Trophoblast cell (in vitro differentiated cells and primary cell): ENCODE measurements around the gene INHBC.

Experiments used
- DNase-seq, 2 donors: peaks; one replicate each; pipeline ENCODE4 v3.0.0-alpha.2; 2016
- H2AFZ ChIP-seq: 2 replicates; pipeline ENCODE4 v1.6.1; 2013; ENCODE audit warnings: low read length, moderate library complexity, mild to moderate bottlenecking; ENCODE audit not compliant: insufficient read depth, poor library complexity
- H2AK5ac ChIP-seq: 2 replicates; pipeline ENCODE4 v1.6.1; 2013; ENCODE audit warnings: mild to moderate bottlenecking, low read length
- H2BK120ac ChIP-seq: 2 replicates; pipeline ENCODE4 v1.6.1; 2013; ENCODE audit warnings: low read length, mild to moderate bottlenecking, moderate library complexity; ENCODE audit not compliant: insufficient read depth, poor library complexity
- H2BK12ac ChIP-seq: 2 replicates; pipeline ENCODE4 v1.6.1; 2013; ENCODE audit warnings: mild to moderate bottlenecking, low read length, moderate library complexity
- H2BK5ac ChIP-seq: 2 replicates; pipeline ENCODE4 v1.6.1; 2013; ENCODE audit warnings: low read length, low read depth, moderate library complexity, mild to moderate bottlenecking; ENCODE audit not compliant: poor library complexity
- H3K14ac ChIP-seq: 2 replicates; pipeline ENCODE4 v1.6.1; 2013; ENCODE audit warnings: mild to moderate bottlenecking, low read length
- H3K18ac ChIP-seq: 2 replicates; pipeline ENCODE4 v1.6.1; 2013; ENCODE audit warnings: mild to moderate bottlenecking, low read length
- H3K23ac ChIP-seq: 2 replicates; pipeline ENCODE4 v1.6.1; 2013; ENCODE audit warnings: low read length
- H3K27ac ChIP-seq: 2 replicates; pipeline ENCODE4 v1.5.1; 2013; ENCODE audit warnings: low read depth, mild to moderate bottlenecking, inconsistent platforms, low read length, moderate library complexity
- H3K27me3 ChIP-seq: 2 replicates; pipeline ENCODE4 v1.6.1; 2013; ENCODE audit warnings: inconsistent platforms, mild to moderate bottlenecking, low read length, moderate library complexity; ENCODE audit not compliant: insufficient read depth
- H3K36me3 ChIP-seq, 2 experiments: 1 replicate in 1 of 2; 2 replicates in 1 of 2; pipeline ENCODE4 v1.6.1; 2013; ENCODE audit warnings: low read length in 2 of 2, mild to moderate bottlenecking in 2 of 2, moderate library complexity in 1 of 2; ENCODE audit not compliant: insufficient read depth in 2 of 2, control insufficient read depth in 1 of 2
- H3K4ac ChIP-seq: 2 replicates; pipeline ENCODE4 v1.6.1; 2013; ENCODE audit warnings: low read depth, mild to moderate bottlenecking, low read length, moderate library complexity
- H3K4me1 ChIP-seq, 2 experiments: 1 replicate in 1 of 2; 2 replicates in 1 of 2; pipeline ENCODE4 v1.6.1; 2013; ENCODE audit warnings: low read length in 2 of 2, mild to moderate bottlenecking in 2 of 2, moderate library complexity in 1 of 2; ENCODE audit not compliant: insufficient read depth in 2 of 2, control insufficient read depth in 1 of 2
- H3K4me2 ChIP-seq: 2 replicates; pipeline ENCODE4 v1.6.1; 2013; ENCODE audit warnings: inconsistent platforms, mild to moderate bottlenecking, low read length, moderate library complexity
- H3K4me3 ChIP-seq: 2 replicates; pipeline ENCODE4 v1.5.1; 2013; ENCODE audit warnings: mild to moderate bottlenecking, low read depth, low read length, inconsistent platforms
- H3K79me1 ChIP-seq: one replicate; pipeline ENCODE4 v1.6.1; 2013; ENCODE audit warnings: low read length
- H3K79me2 ChIP-seq: 2 replicates; pipeline ENCODE4 v1.6.1; 2013; ENCODE audit warnings: low read length, mild to moderate bottlenecking; ENCODE audit not compliant: control insufficient read depth, insufficient read depth, poor library complexity
- H3K9ac ChIP-seq: 2 replicates; pipeline ENCODE4 v1.6.1; 2013; ENCODE audit warnings: mild to moderate bottlenecking, low read length
- H3K9me3 ChIP-seq: 2 replicates; pipeline ENCODE4 v1.6.1; 2013; ENCODE audit warnings: low read depth, mild to moderate bottlenecking, control low read depth, inconsistent platforms, low read length; ENCODE audit not compliant: insufficient read depth
- H4K12ac ChIP-seq: 2 replicates; pipeline ENCODE4 v1.6.1; 2013; ENCODE audit warnings: low read depth, mild to moderate bottlenecking, low read length, moderate library complexity
- H4K8ac ChIP-seq: 2 replicates; pipeline ENCODE4 v1.6.1; 2013; ENCODE audit warnings: low read depth, mild to moderate bottlenecking, low read length, moderate library complexity
- H4K91ac ChIP-seq: one replicate; pipeline ENCODE4 v1.6.1; 2013; ENCODE audit warnings: low read depth, mild to moderate bottlenecking, low read length, moderate library complexity
- WGBS: extraction: QIAGEN DNeasy Blood & Tissue Kit; methylation state at CpG from one replicate; pipeline ENCODE4 v1.1.7; 2013; ENCODE audit warnings: missing lambda C conversion rate; ENCODE audit not compliant: insufficient read length, insufficient coverage; ENCODE audit errors: extremely low coverage; 5-methylcytosine and 5-hydroxymethylcytosine counted together

The INHBC gene

DNA sequence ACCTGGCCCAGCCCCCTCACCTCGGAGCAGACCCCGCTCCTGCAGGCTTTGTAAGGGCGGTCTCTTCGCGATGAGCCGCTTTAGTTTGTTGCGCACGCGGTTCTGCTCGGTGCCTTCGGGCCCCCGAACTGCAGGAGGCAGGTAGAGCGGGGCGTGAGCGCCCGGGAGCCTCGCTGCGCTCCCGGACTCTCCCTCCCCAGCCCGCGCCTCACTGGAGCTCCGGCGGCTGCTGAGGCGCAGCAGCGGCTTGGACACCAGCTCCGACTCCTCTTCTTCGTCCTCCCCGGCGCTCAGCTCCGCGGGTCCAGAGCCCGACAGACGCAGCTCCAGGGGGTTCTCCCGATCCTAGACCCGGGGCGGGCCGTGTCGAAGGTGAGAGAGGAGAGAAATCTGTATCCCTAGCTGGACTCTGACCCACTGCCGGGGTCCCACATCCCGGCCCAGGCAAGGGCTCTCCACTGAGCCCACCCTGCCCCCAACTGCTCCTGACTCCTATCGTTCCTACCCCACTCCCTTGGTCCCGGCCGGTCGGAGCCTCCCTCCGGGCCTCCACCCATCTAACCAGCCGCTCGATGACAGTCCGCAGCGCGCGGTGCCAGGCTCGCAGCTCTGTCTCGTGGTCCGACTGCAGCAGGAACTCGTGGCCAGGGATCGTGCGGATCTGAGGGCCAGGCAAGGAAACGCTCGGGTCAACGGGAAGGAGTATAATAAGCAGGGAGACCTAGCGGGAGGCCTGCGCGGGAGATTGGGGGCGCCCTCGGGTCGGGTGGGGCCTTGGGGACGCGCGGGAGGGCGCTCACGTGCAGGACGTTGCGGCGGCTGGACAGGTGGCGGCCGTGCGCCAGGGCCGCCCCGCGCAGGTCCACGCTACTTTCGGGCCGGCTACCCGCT is 40.9 kb downstream of the INHBC start:
- Histone ChIP-seq H3K9me3 (no peaks in the 10 kb centered on the region), H3K18ac (no peak overlapping the region), H4K8ac (no peak overlapping the region), H2AK5ac (no peak overlapping the region), H3K36me3 (no peaks in the 10 kb centered on the region), H3K23ac (no peak overlapping the region), H3K27ac (no peak overlapping the region), H2AFZ (no peak overlapping the region), H3K4me3 (no peak overlapping the region), H3K9ac (no peak overlapping the region), H2BK5ac (no peak overlapping the region), H3K79me1 (no peaks in the 10 kb centered on the region), H3K79me2 (no peaks in the 10 kb centered on the region), H4K12ac (no peak overlapping the region), H3K14ac (no peak overlapping the region), H3K4ac (no peak overlapping the region), H2BK12ac (no peak overlapping the region), H3K27me3 (peaks cover 34% of the 10 kb centered on the region), H3K4me2 (peak overlapping the region; percentile 46), H4K91ac (no peak overlapping the region), H3K4me1 (peaks cover 7 to 11% of the 10 kb centered on the region in 2 experiments), H2BK120ac (no peak overlapping the region)
- WGBS = no CpG with 5 or more reads among the region's 84 CpGs
- DNase-seq = no peak

DNA sequence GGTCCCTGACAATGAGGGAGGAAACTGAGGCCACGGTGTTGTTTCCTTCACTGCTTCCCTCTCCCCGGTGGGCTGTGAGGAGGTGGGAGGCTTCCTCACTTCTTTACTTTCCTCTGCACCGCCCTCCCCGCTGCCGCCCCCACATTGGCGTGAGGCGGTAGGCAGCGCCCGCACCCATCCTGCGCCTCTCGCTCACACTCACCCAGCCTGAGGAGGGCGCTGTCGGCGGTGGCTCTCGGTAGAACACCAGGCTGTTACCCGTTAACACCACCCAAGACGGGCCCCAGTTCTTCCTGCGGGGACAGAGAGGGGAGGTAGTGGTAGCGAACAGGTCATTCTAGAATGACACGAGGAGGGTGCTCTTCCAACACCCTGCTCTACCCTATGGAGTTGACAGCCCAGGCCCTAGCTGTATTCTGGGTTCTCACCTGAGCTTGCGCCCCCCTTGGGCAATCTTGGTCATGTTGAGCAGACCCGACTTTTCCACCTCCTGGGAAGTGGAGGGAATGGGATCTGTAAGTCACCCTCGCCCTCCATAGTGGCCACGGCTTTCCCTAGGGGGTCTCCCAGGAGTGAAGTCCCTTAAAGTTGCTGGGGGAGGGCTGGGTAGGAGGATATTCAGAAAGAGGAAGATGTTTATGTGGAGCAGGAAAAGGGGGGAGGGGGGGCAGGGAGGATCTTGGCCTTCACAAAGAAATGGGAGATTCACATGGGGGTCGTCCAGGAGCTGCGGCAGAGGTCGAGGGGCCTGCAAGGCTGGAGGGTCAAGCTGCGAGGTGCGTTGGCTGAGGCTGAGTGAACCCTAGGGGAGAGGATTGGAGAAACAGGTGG is 41.8 kb downstream of the INHBC start:
- Histone ChIP-seq H3K27ac (no peak overlapping the region), H3K4me3 (no peak overlapping the region), H2AK5ac (no peak overlapping the region), H3K9ac (no peak overlapping the region), H3K9me3 (no peaks in the 10 kb centered on the region), H3K79me1 (no peaks in the 10 kb centered on the region), H3K4me1 (peaks cover 7 to 11% of the 10 kb centered on the region in 2 experiments), H3K18ac (no peak overlapping the region), H2BK12ac (no peak overlapping the region), H3K4ac (no peak overlapping the region), H3K36me3 (no peaks in the 10 kb centered on the region), H3K4me2 (peak overlapping the region; percentile 46), H3K23ac (no peak overlapping the region), H4K12ac (no peak overlapping the region), H2BK120ac (no peak overlapping the region), H2BK5ac (no peak overlapping the region), H2AFZ (no peak overlapping the region), H3K79me2 (no peaks in the 10 kb centered on the region), H3K14ac (no peak overlapping the region), H4K8ac (no peak overlapping the region), H4K91ac (no peak overlapping the region), H3K27me3 (peaks cover 34% of the 10 kb centered on the region)
- no CpG with 5 or more reads among the region's 29 CpGs for WGBS
- no peak for DNase-seq

DNA sequence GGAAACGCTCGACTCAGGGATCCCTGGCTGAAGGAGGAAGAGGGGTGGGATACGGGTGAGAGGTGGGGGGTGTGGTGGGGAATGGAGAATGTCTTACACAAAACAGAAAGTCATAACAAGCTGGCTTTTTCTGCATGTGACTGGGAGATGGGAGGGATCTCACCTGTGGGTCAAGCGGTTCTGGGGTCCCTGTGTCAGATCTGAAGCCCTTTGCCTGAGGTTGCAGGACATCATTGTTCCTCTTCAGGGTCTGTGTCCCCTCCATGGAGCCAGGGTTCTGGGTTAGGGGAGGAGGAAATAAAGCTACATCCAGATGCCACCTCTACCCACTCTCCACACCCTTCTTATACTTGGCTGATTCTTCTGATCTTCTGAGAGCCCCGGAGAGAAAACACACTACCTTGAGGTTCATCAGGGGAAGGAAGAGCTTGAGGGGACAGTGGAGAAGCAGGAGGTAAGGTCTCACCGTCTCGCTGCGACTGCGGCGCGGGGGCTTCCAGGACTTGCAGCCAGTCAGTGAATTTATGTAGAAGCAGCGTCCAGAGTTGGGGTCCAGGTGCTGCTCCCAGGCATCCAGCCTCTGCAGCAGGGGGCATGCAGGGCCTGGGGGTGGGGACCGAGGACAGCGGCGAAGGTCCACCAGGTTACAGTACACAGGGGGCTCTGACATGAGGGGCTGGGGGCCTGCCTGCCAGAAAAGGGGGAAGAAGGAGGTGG is 42.6 kb downstream of the INHBC start:
- no peak overlapping the region for H4K91ac ChIP-seq
- H3K79me1 ChIP-seq = no peaks in the 10 kb centered on the region
- H4K8ac ChIP-seq = no peak overlapping the region
- H3K9ac ChIP-seq = no peak overlapping the region
- H3K36me3 ChIP-seq = no peaks in the 10 kb centered on the region
- H3K23ac ChIP-seq = no peak overlapping the region
- H3K4me1 ChIP-seq = peaks cover 7 to 11% of the 10 kb centered on the region in 2 experiments
- H3K18ac ChIP-seq = no peak overlapping the region
- H2AK5ac ChIP-seq = no peak overlapping the region
- H3K14ac ChIP-seq = no peak overlapping the region
- H2BK120ac ChIP-seq = no peak overlapping the region
- H3K9me3 ChIP-seq = no peaks in the 10 kb centered on the region
- DNase-seq = no peak
- no peak overlapping the region for H2BK5ac ChIP-seq
- WGBS = no CpG with 5 or more reads among the region's 15 CpGs
- no peak overlapping the region for H3K4me3 ChIP-seq
- H2AFZ ChIP-seq = no peak overlapping the region
- H2BK12ac ChIP-seq = no peak overlapping the region
- no peak overlapping the region for H4K12ac ChIP-seq
- H3K4ac ChIP-seq = no peak overlapping the region
- H3K79me2 ChIP-seq = no peaks in the 10 kb centered on the region
- H3K27me3 ChIP-seq = peaks cover 34% of the 10 kb centered on the region
- H3K4me2 ChIP-seq = no peak overlapping the region
- H3K27ac ChIP-seq = no peak overlapping the region
